CD4-positive, alpha-beta T cell treated with Interferon alpha-2 for 1 hour (primary cell): ENCODE data around the gene CATSPERE.
A peak's percentile ranks its signal among the peaks of the same experiment; 100 is the strongest.
"Not testable (repeated sequence)": the region's sequence is repeated elsewhere in the genome, so short reads cannot be mapped to it uniquely, and the experiment has no call there.

ENCODE experiments used
- DNase-seq, 2 donors: peaks; one replicate each; pipeline ENCODE4 v3.0.0-alpha.2; 2020 to 2022

The CATSPERE gene

DNA sequence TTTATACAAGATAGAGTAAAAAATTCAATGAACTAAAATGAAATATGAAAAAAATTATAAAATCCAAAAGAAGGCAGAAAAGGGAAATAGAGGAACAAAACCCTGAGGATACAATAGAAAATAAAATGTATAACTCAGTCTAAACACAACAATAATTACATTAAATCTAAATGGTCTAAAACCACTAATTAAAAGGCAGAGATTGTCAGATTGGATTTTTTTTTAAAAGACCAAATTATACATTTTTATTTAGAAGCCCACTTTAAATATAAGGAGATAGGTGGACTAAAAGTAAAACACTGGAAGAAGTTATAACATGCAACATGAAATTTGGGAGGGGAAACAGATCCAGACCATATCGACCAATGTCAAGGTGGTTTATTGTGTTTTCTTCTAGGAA lies 95.2 kb downstream of the CATSPERE start:
- no peak for DNase-seq

DNA sequence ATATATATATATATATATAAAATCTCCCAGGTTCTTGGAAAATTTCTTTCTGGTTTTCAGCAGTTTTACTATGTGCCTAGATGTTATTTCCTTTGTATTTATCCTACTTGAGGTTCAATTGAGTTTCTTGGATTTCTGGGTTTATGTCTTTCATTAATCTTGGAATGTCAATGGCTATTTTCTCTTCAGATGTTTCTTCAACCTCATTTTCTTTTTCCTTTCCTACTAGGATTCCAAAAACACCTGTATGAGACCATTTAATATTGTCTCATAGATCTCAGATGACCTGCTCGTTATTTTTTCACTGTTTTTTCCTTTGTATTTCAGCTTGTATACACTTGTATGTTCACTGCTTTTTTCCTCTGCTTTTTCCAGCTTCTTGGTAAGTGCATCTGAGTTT lies 96.5 kb downstream of the CATSPERE start:
- DNase-seq: no peak

DNA sequence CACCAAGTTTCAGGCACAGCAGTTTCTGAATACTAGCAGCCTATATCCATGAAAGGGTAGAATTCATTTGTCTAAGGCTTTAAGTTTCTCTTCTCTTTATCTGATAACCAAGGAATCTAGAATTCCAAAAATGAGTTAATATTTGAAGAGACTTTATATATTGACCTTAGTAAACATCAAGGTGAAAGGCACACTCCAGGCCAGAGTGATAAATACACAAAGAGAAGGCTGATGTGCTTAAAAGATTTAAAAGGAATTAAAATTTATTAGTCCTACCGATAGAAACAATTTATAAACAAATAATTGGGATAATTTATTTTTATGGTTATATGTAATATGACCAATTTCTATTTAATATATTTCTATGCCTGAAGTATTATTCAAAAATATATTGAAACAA lies 98.5 kb downstream of the CATSPERE start:
- DNase-seq: no peak

DNA sequence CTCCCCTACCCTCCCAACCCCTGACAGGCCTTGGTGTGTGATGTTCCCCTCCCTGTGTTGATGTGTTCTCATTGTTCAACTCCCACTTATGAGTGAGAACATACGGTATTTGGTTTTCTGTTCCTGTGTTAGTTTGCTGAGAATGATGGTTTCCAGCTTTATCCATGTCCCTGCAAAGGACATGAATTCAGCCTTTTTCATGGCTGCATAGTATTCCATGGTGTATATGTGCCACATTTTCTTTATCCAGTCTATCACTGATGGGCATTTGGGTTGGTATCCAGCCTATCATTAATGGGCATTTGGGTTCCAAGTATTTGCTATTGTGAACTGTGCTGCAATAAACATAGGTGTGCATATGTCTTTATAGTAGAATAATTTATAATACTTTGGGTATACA lies 101.8 kb downstream of the CATSPERE start:
- DNase-seq: not testable (repeated sequence)

DNA sequence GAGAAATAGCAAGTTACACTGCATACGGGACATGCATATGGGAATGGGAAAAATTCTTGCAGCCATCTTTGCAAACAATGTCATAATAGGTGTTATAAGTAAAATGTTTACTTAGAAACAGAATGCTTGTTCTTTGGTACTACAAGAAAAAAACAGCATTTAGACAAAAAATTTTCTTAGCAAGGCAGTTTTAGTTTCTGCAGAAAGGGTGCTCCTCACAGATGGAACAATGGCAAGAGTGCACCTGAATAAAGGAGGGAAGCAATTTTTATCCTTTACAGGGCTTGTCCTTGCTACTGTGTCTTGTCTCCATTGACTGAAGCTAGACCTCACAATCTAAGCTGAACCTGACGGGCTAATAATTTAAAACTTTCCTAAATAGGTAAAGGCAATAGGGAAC lies 112.7 kb downstream of the CATSPERE start:
- no peak for DNase-seq

DNA sequence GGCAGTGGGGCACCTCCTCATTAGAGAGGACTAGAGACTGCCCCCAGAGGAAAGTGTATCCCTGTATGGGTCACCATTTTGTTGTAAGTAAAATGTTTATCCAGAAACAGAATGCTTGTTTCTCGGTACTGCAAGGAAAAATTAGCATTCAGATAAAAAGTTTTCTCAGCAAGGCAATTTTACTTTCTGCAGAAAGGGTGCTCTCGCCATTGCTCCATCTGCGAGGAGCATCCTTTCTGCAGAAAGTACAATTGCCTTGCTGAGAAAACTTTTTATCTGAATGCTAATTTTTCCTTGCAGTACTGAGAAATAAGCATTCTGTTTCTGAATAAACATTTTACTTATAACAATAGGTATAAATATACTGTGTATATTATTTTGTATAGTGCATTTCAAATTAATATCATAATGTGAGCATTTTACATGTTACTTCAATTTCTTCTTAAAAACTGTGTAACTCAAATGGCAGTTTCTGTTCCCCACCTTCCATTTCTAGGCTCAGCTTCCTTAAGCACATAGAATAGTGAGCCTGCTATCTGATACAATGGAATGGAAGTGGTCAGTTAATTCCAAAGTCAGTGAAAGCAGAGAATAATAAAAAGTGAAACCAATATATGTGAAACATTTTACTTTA lies 115.3 kb downstream of the CATSPERE start:
- DNase-seq: no peak

DNA sequence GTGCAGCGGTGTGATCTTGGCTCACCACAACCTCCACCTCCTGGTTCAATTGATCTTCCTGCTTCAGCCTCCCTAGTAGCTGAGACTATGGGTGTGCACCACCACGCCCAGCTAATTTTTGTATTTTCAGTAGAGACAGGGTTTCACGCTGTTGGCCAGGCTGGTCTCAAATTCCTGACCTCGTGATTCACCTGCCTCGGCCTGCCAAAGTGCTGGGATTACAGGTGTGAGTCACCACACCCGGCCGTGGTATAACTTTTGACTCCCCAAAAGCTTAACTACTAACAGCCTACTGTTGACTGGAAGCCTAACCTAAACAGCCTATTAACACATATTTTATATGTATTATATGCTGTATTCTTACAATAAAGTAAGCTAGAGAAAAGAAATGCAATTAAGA lies 117.1 kb downstream of the CATSPERE start:
- not testable (repeated sequence) for DNase-seq

DNA sequence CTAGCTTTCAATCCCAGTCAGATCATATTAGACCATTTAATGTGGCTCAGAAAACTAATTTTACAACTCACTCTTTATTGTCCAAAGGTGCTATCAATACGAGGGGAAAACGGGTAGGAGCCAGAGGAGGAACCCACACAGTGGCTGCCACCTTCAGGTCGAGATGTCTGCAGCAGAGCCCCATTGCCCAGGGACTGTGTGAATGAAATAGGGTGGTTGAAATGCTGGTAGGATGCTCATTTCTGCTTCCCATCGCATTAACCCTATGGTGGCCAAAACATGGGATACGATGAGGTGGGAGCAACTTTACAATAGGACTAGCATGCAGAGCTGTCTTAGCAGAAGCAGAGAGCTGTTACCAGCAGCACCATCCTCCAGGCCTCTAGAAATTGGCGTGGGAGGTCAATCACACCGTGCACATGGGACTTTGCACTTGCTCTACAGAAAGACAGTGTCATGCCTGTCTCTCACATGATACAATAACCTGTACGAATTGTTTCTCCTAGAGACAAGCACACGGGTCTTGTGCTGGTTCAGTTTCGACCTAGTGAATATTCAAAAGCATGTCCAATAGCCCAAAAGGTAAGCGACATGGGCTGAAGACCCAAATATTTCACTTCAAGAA lies 122.4 kb downstream of the CATSPERE start:
- DNase-seq: no peak

DNA sequence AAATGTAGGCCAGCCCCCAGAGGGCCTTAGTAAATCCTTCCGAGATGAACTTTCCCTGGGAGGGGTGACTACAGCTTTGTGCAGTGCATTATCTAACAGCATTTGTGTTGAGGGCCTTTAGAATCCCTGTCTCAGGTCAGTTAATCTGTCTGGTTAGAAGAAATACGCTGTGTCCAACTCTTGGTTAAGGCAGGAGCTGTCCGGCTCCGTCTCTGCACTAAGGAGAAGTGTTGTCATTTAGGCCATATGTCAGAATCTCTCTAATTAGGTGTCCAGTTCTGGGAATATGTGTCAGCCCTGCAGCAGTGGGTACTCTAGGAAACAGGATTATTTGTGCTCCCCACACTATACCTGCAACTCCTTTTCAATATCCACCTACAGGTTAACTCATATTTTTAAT lies 124.8 kb downstream of the CATSPERE start:
- no peak for DNase-seq

DNA sequence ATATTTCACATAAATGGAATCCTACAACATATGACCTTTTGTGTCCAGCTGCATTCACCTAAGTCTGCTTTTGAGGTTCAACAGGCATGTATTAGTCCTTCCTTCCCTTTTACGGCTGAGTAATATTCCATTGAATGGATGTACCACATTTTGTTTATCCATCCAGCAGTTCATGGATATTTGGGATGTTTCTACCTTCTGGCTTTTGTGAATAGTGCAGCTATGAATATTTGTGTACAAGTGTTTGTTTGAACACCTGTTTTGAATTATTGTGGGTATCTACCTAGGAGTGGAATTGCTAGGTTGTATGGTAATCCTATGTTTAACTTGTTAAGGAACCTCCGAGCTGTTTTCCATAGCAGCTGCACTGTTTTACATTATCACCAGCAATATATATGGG lies 129.6 kb downstream of the CATSPERE start:
- DNase-seq: no peak

DNA sequence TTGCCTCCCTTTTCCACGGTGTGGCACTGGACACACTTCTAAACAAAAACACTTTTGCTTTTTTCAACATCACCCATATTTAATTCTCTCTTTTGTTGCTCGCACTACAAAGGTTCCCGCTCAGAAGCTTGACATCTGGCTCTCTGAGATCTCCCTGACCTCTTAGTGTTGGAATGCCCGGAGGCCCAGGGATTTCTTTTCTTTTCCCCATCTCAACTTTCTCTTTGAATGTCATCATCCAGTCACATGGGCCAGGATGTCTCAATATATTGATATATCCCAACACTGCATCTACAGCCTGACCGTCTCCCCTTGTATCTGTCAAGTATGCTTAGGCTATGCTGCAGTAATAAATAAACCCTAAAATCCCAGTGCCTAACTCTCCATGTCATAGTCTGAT lies 137.5 kb downstream of the CATSPERE start:
- DNase-seq: no peak

DNA sequence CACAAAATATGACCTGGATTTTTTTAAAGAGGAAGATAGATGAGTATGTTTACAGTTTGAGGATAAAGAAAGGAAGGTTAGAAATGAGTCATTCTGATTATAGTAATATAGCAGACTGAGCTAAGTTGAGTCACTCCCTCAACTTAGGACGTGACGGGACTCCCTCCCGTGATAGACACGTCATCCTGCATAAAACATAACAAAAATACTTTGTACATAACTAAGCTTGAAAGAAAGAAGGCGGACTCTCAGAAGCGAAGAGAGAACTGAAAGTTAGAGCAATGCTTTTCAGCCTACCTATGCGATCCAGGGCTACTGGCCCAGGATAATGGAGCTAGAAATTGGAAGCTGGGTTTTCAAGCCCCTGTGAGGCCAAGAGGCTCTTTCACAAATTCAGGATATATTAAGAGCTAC lies 138.9 kb downstream of the CATSPERE start:
- DNase-seq: peak; percentile 31 to 41

DNA sequence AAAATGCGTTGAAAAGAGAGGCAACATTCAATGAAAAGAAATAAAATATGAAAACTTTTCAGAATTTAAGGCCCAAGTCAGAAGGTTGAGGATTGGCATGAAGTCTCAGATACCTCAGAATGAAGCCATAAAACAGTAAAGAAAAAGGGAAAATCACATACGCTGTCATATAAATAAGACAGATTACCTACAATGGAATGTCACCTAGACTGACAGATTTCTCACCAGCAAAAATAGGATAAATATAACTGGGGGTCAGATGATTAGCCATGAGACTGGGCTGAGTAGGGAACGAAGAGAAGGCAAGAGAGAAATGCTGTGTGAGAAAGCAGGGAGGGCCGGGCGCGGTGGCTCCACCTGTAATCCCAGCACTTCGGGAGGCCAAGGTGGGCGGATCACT lies 140.3 kb downstream of the CATSPERE start:
- no peak for DNase-seq

DNA sequence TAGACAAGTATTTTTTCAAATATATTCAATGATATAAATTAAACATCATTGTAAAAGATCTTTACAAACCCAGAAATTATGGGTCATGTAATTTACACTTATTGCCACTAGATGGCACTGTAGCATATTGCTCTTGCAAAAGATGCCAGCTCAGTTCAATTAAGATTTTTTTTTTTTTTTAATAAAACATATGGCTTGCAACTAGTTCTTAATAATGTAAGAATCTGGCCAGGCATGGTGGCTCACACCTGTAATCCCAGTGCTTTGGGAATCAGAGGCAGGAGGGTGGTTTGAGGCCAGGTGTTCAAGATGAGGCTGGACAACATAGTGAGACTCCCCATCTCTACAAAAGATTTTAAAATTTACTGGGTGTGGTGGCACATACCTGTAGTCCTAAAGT lies 142.4 kb downstream of the CATSPERE start:
- DNase-seq: peak in 1 of 2 donors; percentile 57

DNA sequence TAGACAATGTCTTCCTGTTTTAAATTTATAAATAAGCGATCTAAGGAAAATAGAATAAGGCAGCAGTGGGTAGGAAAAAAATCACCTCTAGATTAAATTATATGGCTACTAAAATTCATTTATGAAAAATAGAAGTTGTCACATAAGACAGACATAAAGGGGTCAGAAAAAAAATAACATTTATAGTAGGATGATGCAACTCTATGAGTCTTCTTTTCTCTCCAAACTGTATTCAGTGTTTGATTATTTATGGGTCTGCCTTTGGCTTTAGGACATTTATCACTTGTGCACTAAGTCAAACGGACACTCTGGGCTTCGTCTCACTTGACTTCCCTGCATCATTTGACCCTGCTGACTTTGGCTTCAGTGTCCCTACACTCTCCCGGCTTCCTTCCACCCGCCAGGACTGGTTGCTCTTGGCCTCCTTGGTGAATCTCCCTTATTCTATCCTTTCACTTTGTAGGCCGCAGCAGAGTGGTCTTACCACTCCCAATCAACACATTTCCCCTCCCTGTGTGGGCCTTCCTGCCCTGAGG lies 144.8 kb downstream of the CATSPERE start:
- no peak for DNase-seq

DNA sequence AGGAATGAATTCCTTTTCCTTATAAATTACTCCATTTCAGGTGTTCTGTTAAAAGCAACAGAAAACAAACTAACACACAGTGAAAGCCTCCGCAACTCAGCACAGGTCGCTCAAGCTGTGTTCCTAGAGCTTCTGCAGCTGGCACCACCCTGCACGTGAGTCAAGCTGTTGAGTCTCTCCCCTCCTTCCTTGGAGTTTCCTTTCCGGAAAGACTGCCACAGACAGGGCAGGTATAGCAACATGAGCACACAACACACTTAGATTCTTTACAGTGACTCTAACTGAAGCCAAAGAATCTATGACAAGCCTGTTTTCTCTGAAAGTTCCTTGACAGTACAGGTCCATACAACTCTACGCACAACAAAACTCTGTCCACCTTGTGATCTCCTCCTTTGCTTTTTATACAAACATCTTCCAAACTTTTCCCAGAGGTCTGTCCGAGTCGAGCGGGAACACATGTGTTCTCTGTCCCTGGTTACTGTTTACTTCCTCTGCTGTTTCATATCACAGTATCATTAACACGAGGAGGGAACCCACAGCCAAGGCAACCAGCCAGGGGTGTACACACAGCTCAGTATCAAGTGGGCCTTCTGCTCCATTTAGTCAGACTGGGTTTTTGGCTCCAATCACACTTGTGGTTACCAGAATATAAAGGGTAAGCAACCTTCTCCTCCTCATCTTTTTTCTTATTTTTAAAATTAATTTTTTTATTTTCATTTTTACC lies 153.2 kb downstream of the CATSPERE start:
- DNase-seq: no peak

DNA sequence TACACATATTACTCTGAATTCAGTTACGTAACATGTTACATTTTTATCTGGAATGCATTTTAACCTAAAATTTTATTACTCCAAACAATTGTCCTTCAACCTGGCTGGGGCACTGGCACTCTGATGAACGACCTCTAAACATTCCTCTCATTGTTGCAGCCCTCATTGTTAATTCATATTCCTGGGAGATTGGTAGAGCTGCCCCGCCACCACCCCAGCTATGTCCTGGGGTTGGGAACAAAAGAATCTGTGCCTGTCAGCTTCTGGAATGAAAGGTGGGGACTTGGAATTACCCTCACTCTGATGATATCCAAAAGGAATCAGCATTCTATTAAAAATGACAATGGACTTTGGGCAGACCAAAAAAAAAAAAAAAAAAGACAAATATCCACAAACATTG lies 153.8 kb downstream of the CATSPERE start:
- no peak for DNase-seq

DNA sequence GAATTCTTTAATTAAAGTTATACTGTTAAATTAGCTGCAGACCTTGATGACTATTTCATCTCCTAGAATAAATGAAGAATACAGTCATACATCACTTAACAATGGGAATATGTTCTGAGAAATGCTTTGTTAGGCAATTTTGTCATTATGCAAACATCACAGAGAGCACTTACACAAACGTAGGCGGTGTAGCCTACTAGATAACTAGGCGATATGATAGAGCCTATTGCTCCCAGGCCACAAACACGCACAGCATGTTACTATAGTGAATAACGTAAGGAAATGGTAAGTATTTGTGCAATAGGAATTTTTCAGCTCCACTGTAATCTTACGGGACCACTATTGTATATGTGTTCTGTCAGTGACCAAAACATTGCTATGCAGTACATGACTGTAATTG lies 154.2 kb downstream of the CATSPERE start:
- DNase-seq: no peak

DNA sequence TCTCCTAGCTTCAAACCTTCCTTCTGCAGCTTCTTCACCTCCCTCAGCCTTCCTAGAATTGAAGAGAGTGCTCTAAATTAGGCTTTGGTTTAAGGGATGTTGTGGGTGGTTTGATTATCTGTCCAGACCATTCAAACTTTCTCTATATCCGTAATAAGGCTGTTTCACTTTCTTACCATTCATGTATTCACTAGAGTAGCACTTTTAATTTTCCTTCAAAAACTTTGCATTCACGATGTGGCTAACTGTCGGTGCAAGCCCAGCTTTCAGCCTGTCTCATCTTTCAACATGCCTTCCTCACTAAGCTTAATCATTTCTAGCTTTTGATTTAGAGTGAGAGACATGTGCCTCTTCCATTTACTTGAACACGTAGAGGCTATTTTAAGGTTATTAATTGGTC lies 165.6 kb downstream of the CATSPERE start:
- no peak for DNase-seq

DNA sequence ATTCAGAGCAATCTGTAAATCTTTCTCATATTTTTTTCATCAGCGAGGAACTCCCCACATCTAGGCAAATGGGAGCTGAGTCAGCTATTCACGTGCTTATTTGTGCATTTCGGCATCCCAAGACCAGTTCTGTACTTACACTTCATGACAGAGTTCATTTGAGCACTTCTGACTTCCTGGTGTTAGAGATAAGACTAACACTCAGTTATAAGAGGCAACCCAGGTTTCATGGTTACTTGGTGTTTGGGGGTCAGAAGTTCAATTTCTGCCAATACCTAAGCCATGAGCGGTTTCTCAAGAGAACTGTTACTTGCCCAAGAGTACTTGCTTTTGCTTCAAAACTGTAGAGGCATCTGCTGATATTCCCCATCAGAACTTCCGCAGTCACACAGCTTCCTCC lies 167.7 kb downstream of the CATSPERE start:
- no peak for DNase-seq

DNA sequence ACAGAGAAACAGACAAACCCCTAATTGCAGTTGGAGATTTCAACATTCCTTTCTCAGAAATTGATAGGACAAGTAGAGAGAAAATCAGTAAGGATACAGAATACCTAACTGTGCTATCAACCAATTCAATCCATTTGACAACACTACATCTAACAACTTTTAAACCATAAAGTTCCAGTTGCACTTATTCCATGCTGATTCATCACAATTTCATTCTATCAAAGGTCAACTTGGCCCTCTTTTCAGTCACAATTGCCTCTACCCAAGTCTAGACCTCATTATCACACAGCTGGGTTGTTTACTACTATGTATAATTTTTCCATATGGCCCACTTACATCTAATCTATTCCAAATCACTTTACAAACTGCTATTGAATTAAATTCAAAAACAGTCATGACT lies 172.1 kb downstream of the CATSPERE start:
- DNase-seq: no peak

DNA sequence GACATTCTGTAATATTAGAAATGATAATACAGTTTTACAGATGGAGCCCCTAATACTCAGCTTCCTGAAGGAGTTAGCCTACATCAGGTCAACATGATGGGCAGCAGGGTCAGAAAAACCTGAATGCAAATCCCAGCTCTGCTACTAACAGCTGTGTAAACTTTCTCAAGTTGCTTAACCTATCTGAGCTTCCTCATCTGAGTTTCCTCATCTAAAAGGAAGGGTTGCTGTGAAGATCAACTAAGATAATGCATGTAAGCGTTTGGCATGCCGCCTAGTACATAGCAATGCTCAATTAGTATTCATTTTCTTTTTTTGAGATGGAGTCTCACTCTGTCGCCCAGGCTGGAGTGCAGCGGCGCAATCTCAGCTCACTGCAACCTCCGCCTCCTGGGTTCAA lies 173.5 kb downstream of the CATSPERE start:
- no peak for DNase-seq

DNA sequence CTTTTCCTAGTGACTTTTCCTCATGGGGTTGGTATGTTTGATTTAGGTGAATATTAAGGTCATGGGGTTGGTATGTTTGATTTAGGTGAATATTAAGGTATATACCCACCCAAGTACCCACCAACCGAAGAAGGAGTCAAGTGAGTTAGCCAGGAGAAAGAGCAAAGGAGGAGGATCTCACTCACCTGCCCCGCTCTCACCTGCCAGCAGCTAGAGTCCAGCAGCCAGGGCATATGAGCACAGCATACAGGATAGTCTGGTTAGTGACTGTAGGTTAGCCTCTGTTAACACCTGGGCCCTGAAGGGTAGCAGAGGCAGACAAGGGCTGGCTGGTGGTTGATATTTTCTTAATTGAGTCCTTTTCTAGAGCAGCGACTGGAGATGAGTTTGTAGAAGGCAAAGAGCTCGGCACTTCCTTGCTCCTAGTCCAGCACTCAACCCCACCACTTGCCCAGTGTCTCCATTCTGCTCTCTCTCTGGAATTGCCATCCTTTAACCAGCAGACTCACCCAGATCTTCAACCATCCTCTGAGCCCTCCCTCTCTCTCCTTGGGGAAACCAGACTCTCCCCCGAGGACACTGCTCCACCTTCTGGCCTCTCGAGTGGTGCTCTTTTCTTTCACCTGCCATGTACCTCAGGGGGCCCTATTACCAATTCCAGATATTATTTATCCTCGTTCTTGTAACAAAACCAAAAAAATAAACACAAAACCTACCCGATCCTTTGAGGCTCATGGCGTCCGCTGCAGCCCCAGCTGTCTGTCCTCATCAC lies 175.6 kb downstream of the CATSPERE start:
- DNase-seq: no peak
